GM21528 (cell line): ENCODE results near the gene FBXO42.
A peak's percentile ranks its signal among the peaks of the same experiment; 100 is the strongest.

Experiments used
- ATAC-seq: cut with Tn5 transposase; IDR thresholded peaks from one replicate; pipeline ENCODE4 v1.9.1; 2021; ENCODE audit warnings: mild to moderate bottlenecking, moderate library complexity; ENCODE audit not compliant: unreplicated experiment, low FRiP score

The FBXO42 gene

DNA sequence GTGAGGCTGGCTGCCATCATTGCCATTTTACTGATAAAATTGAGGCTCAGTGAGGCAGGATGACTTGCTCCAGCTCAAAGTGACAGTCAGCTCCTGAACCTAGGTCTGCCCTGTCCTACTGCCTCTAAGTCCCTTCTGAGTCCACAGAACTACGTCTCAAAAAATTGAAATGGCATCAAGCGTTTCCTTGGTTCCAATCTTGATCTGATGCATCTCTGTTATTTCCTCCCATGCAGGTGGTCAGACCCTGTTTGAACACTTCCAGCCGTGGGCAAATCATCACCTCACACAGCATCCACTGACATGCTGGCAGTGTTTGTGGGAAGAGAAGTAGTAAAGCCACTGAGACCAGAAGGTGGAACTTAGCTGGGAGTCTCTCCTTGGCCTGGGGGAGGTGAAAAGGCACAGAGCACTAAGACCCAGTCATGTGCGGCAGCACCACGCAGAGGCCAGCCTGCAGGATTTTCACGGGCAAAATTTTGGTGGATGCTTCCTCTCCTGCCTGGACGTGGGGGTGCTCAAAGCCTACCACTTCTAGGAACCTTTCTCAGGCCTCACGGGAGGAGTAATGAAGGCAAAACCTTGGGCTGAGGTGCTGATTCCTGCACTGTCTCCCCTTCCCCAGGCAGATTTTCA, 107.5 kb downstream of the FBXO42 start:
- no peak for ATAC-seq

DNA sequence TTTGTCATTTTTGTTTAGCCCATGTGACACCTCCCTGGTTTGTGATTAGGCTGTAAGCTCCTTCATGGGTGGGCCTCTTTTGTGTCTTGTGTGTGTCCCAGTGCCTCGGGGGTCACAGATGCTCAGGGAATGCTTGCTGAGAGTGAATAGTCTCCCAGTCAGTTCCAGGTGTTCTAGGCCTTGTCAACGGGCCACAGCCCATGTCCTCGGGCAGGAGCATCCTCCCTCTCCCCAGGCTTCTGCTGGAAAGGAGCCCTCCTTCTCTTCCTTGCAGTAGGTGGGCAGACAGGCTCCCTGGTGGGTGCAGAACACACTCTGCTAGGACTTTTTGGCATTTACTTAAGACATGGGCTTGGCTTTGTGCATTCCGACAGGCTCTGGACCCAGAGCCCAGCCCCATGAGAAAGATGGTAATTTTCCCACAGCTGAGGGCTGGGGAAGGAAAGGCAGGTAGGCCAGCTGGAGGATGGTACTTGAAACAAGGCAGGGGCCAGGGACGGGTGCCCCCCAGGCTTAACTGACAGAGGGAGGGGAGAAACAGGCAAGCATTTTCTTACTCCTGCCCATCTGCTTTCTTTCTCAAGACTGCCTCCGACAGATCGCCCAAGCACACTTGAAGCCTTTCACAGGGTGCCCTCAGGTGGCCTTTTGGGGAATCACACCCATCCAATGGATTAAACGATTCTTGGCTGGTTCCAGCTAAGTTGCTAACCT, 108.2 kb downstream of the FBXO42 start:
- ATAC-seq: no peak

DNA sequence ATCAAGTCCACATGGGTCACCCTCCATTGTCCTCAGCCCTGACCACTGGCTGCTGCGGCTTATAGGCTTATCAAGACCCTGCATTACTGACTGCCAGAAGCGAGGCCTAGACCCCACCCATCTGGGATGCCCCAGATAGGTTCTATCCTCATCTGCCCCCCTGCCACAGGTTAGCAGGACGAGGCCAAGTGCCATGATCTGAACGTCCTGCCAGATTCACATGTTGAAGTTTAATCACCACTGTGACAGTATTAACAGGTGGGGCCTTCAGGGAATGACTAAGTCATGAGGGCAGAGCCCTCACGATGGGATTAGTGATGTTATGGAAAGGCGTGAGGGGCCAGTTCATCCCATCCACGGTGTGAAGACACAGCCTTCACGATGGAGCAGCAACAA, 109.1 kb downstream of the FBXO42 start:
- ATAC-seq: no peak

DNA sequence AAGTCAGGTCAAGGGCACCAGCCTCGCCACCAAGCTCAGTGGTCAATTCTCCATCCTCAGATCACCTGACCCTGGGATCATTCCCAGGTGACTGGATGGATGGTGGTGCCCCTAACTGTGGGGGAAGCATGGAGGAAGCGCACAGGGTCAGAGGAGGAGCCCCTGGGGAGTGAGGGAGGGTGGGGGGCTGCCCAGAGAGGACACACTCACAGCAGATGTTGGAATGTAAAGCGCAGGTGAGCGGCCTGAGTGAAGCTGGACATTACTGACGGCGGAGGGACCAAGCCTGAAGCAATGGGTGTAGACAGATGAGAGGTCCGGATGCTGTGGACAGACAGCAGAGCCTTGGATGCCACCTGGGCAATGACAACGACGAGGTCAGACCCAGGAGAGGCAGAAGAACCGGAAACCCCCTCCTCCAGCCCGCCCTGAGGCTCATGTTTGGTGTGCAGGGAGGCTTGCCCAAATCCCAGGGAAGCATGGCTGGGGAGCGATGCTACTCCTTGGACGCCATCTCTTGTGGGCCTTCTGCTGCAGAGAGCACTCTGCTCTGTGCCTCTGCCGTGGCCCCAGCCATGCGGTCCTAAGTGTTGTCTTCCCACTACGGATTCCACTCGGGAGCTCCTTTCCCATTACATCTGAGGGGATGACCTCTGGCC, 109.6 kb downstream of the FBXO42 start:
- no peak for ATAC-seq

DNA sequence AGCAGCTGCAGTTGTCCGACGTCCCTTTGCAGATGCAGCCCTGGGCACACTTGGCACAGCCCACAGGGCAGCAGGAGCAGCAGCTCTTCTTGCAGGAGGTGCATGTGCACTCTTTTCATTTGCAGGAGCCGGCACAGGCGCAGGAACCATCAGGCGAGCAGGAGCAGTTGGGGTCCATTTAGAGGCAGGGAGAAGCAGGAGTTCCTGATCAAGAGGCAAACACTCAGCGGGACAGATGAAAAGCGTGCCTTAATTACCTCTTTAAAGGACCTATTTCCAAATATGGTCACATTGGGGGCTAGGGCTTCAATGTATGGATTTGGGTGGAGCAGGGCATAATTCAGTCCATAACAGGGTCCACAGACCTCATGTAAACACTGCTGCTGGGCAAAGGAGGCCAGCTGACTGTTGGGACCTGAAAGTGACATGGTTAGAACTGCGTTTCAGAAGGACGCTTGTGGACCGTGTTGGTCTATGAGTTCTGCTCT, 111.0 kb downstream of the FBXO42 start:
- no peak for ATAC-seq

DNA sequence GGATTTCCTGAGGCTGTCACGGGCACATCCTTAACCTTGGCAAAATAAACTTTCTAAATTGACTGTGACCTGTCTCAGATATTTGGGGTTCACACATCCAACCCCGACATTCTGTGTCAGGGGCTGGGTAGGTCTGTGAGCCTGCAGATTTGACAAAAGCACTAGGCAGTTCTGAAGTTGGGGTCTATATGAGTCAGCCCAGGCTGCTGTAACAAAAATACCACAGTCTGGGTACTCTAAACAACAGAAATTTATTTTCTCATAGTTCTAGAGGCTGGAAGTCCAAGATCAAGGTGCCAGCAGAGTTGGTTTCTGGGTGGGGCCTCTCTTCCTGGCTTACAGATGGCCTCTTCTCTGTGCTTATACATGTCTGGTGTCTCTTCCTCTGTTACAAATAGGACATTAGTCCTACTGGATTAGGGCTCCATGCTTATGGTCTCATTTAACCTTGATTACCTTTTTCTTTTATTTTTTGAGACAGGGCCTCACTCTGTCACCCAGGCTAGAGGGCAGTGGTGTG, 112.2 kb downstream of the FBXO42 start:
- ATAC-seq: no peak

DNA sequence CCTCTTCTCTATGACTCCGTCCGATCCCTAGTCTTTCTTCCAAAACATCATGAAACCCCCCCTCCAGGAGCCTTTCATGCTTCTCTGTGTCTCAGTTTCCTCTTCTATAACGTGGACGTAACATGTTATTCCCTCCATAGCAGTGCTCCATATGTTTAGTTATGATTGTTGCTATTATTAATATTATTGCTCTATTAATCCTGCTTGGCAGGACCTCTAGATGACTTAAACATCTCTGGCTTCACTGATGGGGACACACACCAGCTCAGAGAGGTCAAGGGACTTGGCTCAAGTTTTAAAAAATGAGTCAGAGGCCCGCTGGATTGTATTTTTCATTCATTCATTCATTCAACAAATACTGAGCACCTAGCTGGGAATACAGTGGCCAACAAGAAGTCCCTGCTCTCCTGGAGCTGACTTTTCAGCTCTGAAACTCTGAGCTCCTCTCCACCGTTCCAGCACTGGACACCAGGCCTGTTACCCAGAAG, 114.9 kb downstream of the FBXO42 start:
- no peak for ATAC-seq

DNA sequence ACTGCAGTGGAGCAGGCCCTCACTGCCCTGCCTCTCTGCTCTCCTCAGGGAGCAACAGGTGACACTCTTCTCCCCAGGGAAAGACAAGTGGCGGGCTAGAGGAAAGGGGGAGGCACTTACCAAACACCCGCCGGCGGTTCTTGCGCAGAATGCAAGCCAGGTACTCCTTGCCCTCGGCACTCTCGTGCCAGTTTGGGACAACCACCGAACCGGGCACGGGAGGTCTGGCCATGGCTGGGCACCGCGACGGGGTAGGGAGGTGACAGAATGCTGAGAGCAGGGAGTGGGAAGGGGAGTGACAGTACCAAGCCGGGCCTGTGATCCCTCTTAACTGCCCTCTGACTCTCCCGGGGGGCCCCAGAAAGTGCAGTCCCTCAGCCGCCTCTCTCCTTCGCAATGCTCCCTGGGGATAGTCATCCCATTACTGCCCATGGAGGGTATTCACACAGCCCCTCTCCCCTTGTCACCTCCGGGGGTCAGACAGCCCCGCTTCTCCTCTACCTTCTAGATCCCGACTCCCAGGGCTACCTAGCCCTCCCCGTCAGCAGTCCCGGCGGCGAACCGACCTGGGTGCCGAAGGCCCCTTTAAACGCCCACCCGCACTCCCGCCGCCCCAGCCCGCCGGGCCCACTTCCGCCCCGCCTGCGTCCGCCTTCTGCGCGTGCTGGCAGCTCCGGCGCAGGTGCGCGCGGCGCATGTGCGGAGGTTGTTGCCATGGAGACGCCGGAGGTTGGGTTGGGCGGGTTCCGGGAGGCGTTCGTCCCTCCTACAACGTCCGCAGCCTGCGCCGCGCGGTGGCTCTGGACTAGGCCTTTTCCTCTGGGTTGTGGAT, 115.6 kb downstream of the FBXO42 start, which contains the start of gene CPLANE2:
Gene CPLANE2, minus strand, starts transcription at position 673 of the 832 bp plus-strand sequence. Its CDS starts 441 bp downstream, at position 232.
- peak; percentile 76 for ATAC-seq

DNA sequence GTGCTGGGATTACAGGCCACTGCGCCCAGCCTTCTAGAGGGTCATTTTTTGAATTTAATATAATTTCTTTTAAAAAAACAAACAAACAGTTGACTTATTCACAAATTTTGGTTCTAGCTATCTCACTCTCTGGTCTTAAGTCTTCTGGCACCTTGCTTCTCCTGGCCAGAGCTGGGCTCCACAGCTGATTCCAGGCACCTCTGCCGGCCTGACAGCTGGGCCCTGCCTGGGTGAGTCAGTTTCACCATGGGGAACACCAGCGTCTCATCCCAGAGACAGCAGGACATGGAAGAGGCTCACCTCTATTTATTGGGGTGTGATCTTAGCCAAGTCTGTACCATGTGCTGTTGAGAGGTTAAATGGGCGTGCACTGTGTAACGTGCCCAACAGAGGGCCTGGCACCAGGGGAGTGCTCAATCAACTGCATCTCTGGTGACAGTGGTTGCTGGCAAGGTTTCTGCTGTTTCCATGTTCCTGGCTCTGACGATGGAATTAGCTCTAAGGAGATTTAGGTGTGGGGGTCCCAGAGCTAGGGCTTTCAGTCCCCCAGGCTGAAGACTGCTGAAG, 116.3 kb downstream of the FBXO42 start:
- peak; percentile 42 for ATAC-seq

DNA sequence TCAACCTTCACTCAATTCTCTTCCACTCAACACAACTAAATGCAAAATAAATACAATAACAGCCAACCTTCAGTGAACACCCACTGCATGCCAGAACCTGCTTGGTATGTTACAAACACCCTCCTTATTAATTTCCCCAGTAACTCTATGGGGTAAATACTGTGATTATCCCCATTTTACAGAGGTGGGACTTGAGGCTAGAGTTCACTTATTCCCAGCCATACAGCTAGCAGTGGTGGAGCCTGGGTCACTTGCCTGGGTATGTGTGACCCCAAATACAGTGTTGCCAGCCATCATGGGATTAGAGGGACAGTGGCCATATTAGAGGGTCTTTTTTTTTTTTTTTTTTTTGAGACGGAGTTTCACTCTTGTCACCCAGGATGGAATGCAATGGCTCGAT, 116.9 kb downstream of the FBXO42 start:
- no peak for ATAC-seq

DNA sequence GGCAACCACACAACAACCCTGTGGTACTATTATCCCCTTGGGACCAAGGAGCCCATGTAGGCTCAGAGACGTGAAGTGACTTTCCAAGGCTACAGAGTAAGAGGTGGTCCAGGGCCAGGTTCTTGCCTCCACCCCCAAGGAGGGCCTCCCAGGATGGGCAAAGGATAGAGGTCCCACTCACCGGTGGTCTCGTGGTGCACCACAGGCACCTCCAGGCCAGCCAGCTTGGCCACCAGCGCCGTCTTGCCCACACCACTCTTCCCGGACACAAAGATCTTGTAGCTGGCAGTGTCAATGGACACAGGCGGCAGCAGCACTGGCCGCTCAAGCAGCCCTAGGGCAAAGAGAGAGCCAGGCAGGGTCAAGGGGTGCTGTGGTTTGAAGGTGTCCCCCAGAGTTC, 118.8 kb downstream of the FBXO42 start:
- ATAC-seq: no peak

DNA sequence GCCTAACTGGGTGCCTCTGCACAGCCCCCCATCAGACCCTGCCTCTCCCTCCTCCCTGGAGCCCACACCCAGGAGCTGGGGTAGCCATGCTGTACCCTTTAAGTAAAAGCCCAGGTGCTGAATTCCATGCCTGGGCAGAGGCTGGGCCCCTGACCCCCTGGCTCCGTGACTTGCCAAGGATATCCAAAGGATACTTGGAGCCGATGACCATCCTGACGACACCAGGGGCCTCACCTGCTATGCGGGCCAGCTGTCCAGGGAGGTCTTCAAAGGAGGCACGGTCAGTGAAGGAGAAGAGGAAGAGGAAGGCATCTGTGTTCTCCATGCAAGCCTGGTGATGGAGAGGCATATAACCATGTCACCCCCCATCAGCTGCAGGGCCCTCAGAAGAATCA, 120.0 kb downstream of the FBXO42 start:
- ATAC-seq: no peak

DNA sequence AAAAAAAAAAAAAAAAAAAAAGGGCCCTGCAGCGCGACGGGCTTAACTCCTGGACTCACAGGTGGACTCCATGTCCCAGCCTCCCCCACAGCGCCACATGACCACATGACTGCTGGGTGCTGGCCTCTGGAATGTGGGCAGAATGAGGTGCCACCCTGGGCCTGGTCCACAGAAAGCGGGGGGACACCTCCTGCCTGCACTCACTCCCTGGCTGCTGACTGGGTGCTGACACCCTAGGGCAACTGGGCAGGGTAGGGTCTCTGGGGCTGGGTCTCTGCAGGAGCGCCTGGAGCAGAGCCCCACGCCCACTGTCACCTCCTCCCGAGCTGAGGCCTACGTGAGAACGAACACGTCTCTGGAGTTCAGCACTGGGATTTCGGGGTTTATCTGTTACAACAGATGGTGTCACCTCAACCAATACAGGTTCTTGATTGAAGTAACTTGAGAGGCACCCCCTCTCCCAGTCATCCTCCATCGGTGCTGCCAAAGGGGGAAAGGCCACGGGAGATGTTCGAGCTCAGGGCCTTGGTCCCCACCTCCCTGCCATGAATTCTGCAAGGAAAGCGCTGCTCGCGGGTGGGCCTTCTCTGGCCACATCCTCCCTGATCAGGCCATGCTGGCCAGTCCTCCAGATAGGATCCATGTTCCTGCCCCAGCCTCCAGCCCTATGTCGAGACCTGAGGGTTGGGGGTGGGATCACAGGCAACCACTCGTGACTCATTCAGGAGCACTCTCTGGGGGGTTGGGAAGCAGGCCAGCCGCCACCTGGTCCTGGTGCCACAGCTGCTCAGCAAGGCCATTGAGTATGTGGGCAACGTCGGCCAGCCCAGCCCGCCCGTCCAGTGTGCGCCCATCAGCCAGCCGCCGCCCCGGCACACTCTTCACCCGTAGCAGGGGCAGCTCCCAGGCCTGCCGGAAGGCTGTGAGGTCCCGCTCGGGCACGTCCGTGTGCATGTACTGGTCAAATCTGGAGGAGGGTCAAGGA, 120.7 kb downstream of the FBXO42 start:
- ATAC-seq: no peak

DNA sequence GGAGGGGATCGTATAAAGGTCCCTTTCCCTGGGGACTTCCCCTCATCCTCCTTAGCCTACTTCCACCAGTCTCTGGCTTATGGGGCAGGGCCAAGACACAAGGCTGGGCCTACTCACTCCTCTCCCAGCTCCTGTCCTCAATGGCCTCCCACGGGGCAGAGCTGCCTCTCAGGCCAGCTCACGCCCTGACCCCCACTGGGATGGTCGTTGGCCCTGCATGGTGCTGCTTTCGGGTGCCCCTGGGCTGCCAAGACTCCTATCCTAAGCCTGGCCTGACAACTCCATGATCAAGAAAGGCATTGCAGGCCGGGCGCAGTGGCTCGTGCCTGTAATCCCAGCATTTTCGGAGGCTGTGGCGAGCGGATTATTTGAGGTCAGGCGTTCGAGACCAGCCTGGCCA, 121.5 kb downstream of the FBXO42 start:
- ATAC-seq: no peak

DNA sequence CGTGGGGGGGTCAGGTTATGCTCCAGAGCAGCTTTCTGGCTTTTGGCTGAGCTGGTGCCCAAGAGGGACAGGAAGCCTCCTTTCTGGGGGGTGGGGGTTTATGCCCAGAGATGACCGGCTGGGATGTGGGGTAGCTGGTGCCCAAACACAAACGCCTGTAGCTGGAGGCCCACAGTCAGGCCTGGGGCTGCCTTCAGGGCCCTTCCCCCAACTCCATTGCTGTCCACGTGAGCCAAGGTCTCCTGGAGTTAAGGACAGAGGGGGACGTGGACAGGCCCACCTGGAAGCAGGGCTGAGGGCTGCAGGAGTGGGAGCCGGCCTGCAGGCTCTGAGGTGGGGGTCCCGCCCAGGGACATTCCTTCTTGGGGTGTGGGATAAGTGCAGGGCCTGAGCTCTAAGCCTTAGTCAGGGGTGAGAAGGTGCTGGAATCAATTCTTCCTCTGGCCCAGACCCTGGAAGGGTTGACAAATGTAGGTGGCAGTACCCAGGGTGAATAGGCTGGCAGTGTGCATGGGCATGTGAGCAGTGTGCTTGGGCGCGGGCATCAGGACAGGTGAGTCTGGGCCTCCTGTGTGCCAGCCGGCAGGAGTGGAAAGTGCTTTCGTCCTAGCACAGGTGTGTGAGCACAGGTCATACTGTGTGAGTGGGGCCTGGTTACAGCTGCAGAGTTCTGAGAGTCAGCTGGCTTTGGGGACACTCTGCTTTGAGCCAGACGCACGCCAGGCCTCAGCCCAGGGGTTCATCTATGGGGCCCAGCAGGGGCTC, 122.1 kb downstream of the FBXO42 start:
- ATAC-seq: no peak

DNA sequence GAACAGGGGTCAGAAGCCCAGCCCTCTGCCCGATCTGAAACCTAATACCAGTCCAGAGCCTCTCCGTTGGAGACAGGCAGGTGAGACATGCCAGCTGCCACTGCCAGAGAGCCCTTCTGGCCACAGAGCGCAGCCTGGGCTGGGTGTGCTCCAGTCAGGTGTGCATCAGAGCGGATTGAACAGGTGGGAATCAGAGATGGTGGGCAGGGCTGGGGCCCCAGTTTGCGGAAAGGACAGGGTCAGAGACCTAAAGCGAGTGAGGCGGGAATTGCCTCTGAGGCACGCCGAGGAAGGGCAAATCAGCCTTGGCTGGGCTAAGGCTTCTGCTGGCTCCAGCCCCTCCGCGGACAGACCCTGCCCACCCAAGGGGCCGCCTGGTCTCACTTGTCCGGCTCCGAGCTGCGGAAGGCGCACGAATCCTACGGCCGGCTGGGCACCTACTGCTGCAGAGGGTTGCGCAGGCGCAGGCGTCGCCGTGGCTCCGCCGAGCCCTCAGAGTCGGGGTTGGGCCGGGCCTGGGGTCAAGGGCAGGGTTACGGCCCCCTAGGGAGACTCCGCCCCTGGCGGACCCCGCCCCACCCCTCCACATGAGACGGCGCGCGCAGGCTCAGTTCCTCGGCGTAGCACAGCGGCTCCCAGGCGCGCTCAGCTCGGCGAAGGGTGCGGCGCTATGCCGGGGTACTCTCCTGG, 125.6 kb downstream of the FBXO42 start:
- no peak for ATAC-seq

DNA sequence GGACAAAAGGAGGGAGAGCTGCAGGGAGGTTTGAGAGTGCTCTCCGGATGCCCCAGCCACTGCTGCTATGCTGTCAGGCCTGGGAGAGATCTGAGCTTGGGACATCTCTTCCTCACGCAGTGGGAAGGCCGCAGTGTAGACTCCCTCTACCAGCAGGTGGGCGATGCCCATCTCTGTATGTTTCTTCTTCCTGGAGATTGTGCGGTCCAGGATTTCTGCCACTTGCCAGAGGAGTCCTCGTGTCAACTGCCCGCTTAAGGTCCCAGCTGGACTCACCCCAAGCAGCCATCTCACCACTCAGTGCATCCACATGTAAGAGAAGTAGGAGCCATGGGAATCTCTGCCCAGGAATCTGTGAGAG, 126.2 kb downstream of the FBXO42 start:
- ATAC-seq: no peak

DNA sequence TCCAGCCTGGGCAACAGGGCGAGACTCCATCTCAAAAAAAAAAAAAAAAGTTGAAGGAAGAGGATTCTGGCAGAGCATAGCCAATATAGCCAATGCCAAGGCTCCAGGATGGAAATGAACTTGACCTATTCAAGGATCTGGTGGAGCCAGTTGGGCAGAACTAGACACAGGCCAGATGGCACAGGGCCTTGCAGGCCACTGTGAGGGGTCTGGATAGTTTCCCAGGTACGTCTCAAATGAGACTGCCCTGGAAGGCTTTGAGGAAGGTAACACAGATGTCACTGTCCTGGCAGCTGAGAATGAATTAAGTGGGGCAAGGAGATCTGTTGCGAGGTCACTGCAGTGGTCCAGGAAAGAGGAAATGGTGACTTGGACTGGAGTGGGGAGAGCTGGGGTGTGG, 127.8 kb downstream of the FBXO42 start:
- ATAC-seq: no peak
